K562 treated with DMSO at 1 percent for 4 hours (cell line): Measurements from ENCODE around the gene RPS27. TPM values are rescaled to one million over a fixed set of nuclear protein-coding genes. Genes with fewer than 3 reads are reported as not detected.

ENCODE experiments used
- total RNA-seq: library from RNA; unstranded; fragments of 300-600 nt; gene quantifications from 2 replicates; pipeline ENCODE4 v1.2.3, GENCODE V29; 2022; ENCODE audit not compliant: insufficient read depth

Gene RPS27
- total RNA-seq: 13,688 and 15,944 TPM in 2 replicates

GRCh38 chr1:153990468-153991150 lies at the start of gene RPS27:
RPS27 (plus strand) TSS chr1:153990762; CDS start chr1:153990797, 35 bp downstream.

GRCh38 chr1:153946622-153947241 lies 43.8 kb upstream of the RPS27 start, which contains the start of gene DENND4B:
DENND4B (minus strand) TSS chr1:153946718; CDS start chr1:153944374, 2,344 bp downstream.

GRCh38 chr1:153958111-153958960 lies 32.2 kb upstream of the RPS27 start, which contains the start of gene CRTC2:
CRTC2 (minus strand) TSS chr1:153958612; CDS start chr1:153958497, 115 bp downstream.

GRCh38 chr1:153963030-153963849 lies 27.3 kb upstream of the RPS27 start, which contains the start of gene SLC39A1:
SLC39A1 (minus strand) TSS chr1:153963537; CDS start chr1:153962715, 822 bp downstream.

GRCh38 chr1:153967107-153967999 lies 23.2 kb upstream of the RPS27 start, which contains the start of gene CREB3L4:
CREB3L4 (plus strand) TSS chr1:153967902; CDS start chr1:153968526, 624 bp downstream.

GRCh38 chr1:153977250-153978240 lies 13.0 kb upstream of the RPS27 start, which contains the start of gene JTB:
JTB (minus strand) TSS chr1:153977674; CDS start chr1:153977252, 422 bp downstream.

GRCh38 chr1:153985941-153986761 lies 4.4 kb upstream of the RPS27 start, which contains the start of gene RAB13:
RAB13 (minus strand) TSS chr1:153986339; CDS start chr1:153986236, 103 bp downstream.

Other genes starting within 250 kb of the RPS27 start
- 8.4 and 12.6 TPM in 2 replicates for gene SLC27A3, start 215.4 kb upstream of the RPS27 start, total RNA-seq
- gene GATAD2B, start 67.8 kb upstream of the RPS27 start, total RNA-seq: 9.6 and 15.4 TPM in 2 replicates
- 37.6 and 43.8 TPM in 2 replicates for gene DENND4B, start 44.0 kb upstream of the RPS27 start, total RNA-seq
- gene CRTC2, start 32.1 kb upstream of the RPS27 start, total RNA-seq: 23.1 and 36.3 TPM in 2 replicates
- gene SLC39A1, start 27.2 kb upstream of the RPS27 start, total RNA-seq: 68.9 and 74.1 TPM in 2 replicates
- gene CREB3L4, start 22.9 kb upstream of the RPS27 start, total RNA-seq: 22.8 and 26.2 TPM in 2 replicates
- gene JTB, start 13.1 kb upstream of the RPS27 start, total RNA-seq: 246 and 283 TPM in 2 replicates
- 145 and 147 TPM in 2 replicates for gene RAB13, start 4.4 kb upstream of the RPS27 start, total RNA-seq
- gene NUP210L, start 164.3 kb downstream of the RPS27 start, total RNA-seq: not detected in 2 replicates
- gene TPM3, start 201.3 kb downstream of the RPS27 start, total RNA-seq: 329 and 336 TPM in 2 replicates
- not detected in 2 replicates for gene CFAP141, start 215.6 kb downstream of the RPS27 start, total RNA-seq
- gene UBAP2L, start 230.2 kb downstream of the RPS27 start, total RNA-seq: 99.0 and 111 TPM in 2 replicates